Measurements from ENCODE around the gene PLEKHA6.
"Not testable (repeated sequence)": the region's sequence is repeated elsewhere in the genome, so short reads cannot be mapped to it uniquely, and the experiment has no call there.

PLEKHA6 gene

DNA sequence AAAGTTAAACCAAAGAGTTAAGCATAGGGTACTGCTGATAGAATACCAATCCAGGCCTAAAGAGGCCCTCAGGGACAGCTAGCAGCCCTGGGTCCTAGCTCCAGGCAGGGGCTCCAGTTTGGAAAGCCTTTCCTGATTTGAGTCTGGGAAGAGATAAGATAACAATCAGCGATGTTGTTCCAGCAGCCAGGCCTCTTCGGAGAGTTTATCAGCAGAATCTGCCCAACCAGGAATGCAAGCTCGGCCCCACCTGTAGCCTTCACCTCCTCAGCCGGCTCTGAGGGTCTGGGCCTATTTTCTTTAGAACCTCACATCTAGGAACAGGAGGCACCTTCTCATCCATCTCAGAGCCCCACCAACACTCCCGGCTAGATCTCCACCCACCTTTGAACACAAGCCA lies 42.6 kb downstream of the PLEKHA6 start:
- no peak overlapping the region for H3K4me3 ChIP-seq (ENCODE audit: low read depth, low read length)

DNA sequence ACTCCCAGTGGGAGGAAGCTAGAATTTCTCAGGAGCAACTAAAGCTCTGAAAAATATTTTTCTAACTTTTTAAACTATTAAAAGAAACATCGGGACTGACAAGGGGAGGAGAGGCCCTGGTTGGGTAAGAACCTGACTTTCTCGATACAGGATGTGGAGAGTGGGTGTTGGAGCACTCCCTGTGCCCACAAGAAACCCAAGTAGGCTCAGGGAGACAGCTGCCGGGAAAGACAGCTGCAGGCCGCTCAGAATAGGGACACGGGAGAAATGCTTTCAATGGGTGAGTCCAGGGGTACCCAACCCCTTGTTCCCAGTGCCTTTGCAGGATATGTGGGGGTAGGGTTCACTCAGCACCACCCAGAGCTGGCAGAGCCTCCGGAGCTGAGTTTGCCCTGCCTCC lies 43.6 kb downstream of the PLEKHA6 start:
- no peak overlapping the region for H3K4me3 ChIP-seq (ENCODE audit: low read depth, low read length)

DNA sequence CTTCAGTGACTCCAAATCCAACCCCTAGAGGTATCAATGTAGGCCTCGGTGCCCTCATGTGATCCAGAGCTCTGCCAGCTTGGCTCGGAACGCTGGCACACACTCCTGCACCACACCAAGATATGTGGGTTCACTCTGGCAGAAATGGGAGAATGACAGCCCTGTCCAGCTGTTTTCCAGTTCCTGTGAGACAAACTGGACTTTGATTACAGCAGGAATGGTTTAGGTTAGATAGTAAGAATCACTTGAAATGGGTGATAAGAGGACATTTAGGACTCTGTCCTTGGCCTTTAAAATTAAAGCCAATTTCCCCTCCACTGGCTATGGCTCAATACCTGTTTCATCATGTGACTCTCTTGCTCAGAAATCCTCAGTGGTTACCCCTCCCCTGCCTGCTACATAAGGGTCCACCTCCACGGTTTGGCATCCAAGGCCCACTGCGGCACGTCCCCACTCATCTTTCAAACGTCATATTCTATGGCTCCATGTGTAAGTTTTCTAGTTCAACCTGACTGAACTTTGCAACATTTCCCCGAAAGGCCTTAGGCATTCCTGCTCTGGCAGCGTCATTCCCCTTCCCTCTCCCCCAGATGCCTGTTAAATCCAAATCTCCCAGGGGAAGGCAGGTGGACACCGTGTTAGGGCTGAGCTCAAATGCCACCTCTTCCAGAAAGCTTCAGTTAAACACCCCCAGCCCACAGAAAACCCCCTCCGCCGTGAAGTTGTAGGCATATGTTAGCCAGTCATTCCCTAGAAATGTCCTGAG lies 44.7 kb downstream of the PLEKHA6 start:
- no peak overlapping the region for H3K4me3 ChIP-seq (ENCODE audit: low read depth, low read length)

DNA sequence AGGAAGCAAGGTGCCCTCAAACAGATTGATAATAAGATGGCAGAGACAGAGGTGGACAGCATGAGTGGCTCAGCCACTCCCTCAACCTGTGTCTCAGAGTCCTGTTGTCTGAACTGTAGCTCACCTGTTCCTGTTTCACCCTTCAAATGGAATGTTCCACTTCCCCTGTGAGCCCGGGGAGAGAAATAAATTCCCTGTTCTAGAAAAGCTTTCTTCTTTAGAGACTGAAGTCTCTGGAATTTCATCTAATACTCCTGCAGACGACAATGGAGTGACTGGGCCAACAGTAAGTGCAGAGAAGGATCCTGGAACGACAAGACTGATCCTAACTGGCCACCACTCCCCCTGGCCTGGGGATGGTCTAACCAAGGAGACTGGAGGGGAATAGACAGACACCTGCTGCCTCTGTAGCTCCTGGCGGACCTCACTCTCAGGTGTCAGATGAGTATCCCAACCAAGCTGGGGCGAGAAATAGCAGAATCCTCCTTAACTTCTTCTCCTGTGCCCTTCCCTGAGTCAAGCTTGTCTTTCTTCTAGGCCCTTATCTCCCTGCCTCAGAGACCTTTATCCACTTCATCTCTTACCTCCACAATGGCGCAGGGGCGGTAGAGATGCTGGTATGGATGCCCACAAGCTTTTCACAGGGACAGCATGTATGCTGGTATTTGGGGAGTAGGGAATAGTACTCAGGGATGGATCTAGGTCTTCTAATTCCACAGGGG lies 45.4 kb downstream of the PLEKHA6 start:
- no peak overlapping the region for H3K4me3 ChIP-seq (ENCODE audit: low read depth, low read length)

DNA sequence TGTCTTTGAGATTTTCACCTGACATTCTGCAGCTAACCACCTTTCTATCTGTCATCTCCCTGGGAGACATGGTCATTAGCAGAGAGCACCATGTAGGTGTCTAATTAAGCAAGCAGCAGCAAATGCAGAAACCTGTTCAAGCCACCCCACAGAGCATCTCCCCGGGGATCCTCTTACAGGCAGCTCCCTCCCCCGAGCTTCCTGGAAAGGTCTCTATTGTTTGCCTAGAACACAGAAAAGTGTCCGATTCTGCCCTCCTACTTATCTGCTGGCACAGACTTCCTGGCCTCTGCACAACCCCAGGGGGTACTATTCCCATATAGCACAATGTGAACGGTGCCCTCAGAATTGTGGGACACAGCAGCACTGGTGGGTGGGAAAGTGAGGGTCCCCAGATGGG lies 46.1 kb downstream of the PLEKHA6 start:
- no peak overlapping the region for H3K4me3 ChIP-seq (ENCODE audit: low read depth, low read length)

DNA sequence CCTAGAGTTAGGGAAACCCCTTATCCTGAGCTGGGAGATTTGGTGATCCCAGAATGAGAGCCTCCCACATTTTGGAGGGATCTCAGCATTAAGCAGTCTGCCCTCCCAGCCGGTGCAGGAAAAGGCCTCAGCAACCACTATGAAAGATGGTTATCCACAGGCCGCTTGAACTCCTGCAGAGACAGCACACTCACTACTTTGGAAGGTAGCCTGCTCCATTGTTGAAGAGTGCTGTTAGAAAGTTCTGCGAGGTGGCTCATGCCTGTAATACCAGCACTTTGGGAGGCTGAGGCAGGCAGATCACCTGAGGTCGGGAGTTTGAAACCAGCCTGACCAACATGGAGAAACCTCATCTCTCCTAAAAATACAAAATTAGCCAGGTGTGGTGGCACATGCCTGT lies 48.8 kb downstream of the PLEKHA6 start:
- not testable (repeated sequence) for H3K4me3 ChIP-seq (ENCODE audit: low read depth, low read length)

DNA sequence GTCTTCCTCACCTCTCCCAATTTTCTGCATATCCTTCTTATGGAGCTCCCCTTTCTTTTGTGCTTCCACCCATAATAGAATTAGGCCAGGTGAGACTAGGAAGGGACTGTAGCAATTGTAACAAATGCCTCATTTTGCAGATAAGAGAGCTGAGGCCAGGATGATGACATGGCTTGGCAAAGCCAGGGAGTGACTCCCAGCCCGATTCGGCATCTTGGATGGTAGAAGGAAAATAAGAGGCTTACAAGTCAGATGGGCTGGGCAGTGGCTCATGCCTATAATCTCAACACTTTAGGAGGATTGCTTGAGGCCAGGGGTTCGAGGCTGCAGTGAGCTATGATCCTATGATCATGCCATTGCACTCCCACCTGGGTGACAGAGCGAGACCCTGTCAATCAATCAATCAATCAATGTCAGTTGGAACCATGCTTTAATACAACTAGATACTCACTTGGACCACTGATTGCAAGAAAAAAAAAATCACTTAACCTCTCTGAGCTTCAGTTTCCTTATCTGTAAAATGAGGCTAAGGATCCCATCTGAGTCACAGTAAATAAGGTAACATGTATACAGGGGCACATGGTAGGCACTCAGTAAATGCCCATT lies 51.6 kb downstream of the PLEKHA6 start:
- no peak overlapping the region for H3K4me3 ChIP-seq (ENCODE audit: low read depth, low read length)

DNA sequence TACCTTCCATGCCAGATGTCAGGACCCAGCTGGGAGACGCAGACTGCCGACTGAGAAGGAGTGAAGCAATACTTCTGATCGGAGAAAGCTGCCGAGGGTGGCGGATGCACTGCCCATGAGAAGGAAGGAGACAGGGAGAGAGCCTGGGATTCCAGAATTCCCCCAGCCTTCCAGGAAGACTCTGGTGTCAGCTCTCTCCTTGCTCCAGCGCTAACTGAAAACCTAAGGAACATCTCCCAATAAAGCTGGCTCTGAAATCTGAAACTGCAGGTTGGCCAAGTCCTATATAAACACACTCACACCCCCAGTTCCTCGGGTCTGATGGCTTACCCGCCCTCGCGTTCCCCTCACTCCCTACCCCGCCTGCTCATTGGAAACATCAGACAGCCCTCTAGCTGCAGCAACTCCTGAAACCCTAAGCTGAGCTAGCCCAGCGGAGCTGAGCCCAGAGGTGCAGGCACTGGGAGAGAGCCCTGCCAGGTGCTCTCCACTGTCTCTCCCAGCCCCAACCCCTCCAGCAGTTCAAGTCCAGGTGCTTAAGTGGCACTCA lies 52.3 kb downstream of the PLEKHA6 start:
- no peak overlapping the region for H3K4me3 ChIP-seq (ENCODE audit: low read depth, low read length)

DNA sequence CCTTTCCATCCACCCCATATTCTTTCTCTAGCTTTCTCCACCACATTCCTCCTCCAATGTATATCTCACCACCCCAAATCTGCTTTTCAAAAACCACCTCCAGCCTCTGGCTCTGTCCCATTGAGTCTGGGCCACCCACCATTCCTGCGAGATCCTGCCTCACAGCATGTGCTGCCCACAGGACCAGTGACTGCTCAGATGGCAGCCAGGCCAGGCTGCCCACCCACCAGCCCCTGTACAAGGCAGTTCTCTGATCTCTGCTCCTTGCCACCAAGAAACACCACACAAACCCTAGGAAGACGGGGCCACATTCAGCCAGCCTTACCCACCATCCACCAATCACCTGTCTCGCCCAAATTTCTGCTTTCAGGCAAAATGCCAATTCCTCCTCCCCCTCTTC lies 53.7 kb downstream of the PLEKHA6 start:
- no peak overlapping the region for H3K4me3 ChIP-seq (ENCODE audit: low read depth, low read length)

DNA sequence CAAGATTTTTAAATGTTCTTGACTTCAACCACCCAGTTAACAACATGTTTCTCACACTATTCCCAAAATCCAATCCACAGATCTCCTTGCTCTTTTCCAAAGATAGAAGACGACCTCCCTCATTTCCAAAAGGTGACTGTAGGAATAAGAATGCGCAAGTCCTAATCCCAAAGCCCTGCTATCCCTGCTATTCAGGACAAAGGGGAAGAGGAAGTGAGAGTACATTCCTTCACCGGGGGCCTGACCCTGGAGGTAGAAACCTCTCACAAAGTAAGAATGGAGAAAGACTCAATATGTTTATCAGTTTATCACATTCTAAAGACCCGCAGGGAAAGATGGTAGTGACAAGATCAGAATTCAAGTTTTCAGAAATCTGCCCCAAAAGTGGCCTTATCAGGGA lies 55.7 kb downstream of the PLEKHA6 start:
- H3K4me3 ChIP-seq (ENCODE audit: low read depth, low read length), result no peak overlapping the region

DNA sequence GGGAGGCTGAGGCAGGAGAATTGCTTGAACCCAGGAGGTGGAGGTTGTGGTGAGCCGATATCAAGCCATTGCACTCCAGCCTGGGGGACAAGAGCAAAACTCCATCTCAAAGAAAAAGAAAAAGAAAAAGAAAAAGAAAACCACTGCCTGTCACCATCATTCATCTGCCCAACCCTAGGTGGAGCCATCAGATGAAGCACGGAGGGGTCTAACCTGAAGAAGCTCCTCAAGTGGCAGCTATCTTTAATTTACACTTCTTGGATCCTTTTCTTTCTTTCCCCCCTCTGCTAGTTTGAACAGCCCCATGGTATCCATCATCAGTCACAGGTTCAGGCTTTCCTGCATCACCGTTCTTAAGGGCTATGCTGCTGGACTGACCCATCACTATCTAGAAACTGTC lies 57.0 kb downstream of the PLEKHA6 start:
- H3K4me3 ChIP-seq (ENCODE audit: low read depth, low read length), result no peak overlapping the region

DNA sequence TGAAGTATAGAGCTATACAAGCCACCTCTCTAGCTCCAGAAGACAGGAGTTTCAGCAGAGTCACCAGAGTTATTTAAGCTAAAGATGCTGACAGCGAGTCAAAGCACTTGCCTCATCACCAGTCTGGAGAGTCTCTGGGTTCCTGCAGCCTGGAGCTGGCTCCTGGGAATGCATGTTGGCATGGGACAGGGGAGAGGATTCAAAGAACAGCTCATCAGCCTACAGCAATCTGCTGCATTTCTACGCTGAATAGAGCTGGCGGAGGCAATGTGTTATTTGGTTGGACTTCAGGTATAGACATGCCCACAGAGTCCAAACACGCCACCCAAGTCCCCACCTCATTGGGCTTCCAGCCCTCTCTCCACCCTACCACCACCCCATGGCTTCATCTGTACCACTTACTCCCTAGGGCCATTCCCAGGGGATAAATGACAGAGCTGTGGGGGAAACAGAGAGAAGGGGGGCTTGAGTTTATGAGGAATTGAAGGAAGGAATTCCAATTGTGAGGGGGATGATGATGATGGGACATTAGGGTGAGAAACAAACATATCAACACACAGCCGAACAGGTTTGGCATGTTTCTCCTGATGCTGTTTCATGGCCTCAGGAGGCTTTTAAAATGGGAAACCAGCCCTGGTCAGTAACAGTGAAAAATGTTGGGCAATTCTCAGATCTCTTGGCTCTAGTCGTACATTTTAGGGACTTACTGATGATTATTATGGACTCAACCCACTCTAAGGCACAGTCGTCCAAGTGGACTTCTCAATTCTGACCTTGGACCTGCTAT lies 58.4 kb downstream of the PLEKHA6 start:
- H3K4me3 ChIP-seq (ENCODE audit: low read depth, low read length), result no peak overlapping the region

DNA sequence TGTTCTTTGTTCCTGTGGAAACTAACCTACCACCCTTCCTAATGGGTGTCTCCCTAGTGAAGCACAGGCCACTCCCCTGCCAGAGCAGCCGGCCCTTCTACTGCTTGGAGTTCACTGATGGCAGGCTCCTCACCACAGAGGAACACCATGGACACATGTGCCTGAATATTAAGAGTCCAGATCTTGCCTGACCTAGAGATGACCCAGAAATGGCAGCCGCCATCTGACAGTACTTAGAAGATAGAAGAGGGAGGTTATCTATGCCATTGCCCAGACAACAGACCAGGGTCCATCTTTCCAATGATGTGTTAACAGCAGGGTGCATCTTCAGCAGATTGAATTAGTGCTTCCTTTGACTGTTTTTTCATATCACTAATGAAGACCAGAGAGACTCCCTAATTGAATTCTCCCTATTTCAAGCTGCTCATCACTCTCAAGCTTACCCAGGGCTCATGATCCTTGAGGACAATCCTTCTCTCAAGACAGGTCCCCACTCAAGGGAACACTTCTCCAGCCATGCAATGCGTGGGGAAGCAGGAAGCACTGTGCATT lies 59.8 kb downstream of the PLEKHA6 start:
- H3K4me3 ChIP-seq (ENCODE audit: low read depth, low read length), result no peak overlapping the region

DNA sequence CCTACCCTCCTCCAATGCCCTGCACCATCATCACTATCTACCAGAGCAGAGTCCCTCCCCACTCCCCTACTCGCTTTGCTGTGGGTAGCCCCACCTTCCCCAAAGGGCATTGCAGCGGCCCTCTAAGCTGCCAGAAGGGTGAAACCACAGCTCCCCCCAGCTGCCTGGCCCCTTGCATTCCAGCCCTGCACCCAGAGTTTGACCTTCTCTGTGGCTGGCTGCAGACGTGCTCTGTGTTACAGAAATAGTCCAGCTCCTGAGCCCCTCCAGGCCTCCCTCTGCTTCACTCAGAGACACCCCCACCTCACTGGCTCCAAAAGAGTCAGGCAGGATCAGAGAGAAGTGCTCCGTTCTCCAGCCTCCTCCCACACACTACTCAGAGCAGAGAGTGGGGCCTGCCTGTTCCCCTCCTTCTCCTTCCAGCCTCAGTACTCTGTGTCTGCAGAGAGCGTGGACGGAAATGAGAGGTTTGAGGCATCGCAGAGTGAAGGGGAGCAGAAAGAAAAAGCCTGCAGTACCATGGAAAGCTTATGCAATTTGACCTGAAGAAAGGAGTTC lies 63.2 kb downstream of the PLEKHA6 start:
- no peak overlapping the region for H3K4me3 ChIP-seq (ENCODE audit: low read depth, low read length)

DNA sequence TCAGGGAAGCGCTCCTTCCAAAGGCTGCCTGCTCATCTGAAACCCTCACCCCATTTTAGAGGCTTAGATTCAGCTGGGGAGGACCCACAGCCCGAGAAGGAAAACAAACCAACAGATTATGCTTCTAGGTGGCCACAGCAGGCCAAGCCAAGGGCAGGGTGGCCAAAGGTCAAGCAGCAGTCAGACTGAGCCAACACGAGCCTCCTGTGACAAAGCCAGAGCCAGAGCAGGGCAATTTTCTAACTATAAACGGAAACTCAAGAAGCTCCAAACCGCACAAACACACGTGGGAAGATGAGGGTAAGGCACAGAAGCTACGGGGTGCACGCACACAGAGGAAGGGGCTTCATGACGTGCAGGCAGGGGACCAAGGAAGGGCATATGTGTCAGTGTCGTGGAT lies 64.1 kb downstream of the PLEKHA6 start:
- H3K4me3 ChIP-seq (ENCODE audit: low read depth, low read length), result no peak overlapping the region

DNA sequence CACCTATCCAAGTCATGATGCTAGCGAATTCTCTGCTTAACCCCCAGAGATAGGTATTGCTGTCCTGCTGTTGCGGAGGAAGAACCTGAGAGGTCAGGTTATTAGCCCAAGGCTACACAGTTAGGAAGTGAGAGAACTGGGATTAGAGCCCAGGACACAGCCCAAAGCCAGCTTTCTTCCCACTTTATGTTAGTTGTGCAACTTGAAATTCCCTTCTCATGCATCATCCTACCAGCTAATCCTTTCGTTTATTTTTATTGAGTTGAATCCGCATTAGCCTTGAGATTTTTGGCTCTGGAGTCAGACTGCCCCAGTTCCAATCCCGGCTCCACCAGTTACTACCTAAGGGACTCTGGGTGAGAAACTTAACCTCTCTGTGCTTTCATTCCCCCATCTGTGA lies 65.4 kb downstream of the PLEKHA6 start:
- H3K4me3 ChIP-seq (ENCODE audit: low read depth, low read length), result no peak overlapping the region

DNA sequence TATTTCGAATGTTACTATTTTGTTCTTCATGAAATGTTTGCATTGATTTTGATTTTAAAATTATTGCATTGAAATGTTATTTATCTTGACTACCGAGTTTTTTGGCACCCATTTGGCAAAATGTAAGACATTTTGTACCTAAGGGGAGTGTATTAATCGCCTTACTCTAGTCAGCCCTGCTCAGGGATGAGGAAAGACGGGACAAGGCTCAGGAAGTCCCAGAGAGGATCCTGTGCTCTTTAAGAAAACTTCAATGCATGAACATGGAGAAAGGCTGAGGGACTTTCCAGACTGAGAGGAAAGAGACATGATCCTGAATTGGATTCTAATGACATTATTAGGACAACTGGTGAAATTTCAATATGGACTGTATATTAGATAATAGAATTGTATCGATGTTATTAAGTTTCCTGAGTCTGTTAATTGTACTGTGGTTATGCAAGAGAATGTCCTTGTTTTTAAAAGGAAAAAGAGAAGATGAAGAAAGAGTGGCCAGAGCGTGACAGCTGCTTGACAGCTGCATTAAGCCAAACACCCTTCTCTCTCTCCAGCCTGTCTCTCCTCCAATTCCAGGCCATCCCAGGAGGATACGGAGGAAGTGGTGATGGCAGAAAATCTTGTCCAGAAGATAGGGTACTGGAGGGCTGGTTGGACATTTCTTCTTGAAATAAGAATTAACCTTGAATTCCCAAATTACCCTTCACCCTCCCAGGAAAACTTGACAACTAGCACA lies 66.0 kb downstream of the PLEKHA6 start:
- no peak overlapping the region for H3K4me3 ChIP-seq (ENCODE audit: low read depth, low read length)

DNA sequence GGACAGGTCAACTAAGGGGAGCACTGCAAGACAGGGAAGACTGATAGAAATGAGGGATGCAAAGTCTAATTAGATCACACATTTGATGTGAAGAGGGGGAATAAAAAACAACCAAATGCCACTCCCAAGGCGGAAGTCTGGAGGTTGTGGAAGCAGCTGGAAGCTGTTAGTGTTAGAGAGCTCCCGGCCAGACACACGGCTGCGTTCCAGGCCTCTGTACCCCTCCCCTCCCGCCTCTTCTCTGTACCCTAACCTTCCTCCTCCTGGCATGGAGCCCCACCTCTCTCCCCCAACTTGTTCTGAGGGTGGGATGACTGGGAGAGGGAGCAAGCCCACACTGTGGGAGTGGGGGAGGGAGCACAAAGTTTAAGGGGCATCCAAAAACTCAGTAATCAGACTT lies 67.0 kb downstream of the PLEKHA6 start:
- no peak overlapping the region for H3K4me3 ChIP-seq (ENCODE audit: low read depth, low read length)

DNA sequence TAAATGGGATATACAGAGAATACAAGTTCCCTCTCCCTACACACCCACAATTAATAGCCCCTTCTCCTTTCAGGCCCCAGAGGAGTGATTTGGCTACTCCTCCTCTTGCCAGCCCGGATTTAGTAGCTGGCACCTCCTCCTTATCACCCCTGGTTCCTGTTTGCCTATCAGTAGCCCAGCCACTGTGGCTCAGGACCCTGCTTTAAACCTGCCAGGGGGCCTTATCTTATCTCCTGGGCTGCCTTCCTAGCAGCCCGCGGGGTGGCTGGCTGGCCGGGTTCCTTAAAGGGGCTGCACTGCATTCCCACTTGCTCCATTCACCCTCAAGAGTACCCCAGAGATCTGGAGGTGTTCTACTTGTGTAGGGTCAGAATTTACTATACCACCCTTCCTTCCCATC lies 70.4 kb downstream of the PLEKHA6 start:
- no peak overlapping the region for H3K4me3 ChIP-seq (ENCODE audit: low read depth, low read length)

DNA sequence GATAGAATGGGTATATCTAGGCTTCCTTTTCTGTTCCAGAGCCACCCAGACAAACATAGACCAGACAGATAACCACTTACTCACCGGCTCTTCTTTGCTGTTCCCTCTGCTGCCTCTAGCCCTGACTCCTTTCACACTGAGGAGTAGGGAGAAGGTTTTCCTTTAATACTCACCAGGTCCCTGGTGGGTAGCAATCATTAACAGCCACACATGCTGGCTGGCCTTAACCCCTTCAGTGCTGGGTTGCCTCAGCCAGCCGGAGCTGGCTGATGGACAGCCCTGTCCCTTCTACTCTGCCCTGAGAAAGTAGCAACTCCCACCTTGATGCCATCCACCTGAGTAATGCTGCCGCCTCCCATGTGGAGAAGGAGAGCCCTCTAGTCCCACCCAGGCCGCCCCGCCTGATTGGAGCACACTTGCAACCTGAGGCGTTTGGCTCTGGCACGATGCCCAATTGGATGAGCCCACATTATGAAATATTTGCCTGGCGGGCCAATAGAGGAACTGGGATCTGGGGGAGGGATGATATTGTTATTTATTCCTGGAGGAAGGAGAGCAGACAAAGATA lies 71.6 kb downstream of the PLEKHA6 start:
- H3K4me3 ChIP-seq (ENCODE audit: low read depth, low read length), result no peak overlapping the region
